T-helper 2 cell treated with Interferon-gamma antibody and Interleukin-4, amounts not matched to agents 5 μg/mL and 100 μg/mL, for 36 hours (primary cell): ENCODE data around the gene PTPRN2.
"Not testable (repeated sequence)": the region's sequence is repeated elsewhere in the genome, so short reads cannot be mapped to it uniquely, and the experiment has no call there.

Experiments
- DNase-seq: peaks from one replicate; pipeline ENCODE4 v3.0.0; 2021; ENCODE audit warnings: low spot score
- H3K27ac Mint-ChIP-seq: one replicate; pipeline ENCODE4 v1.8.0; 2021; ENCODE audit warnings: mild to moderate bottlenecking, mixed read lengths
- H3K27me3 Mint-ChIP-seq: one replicate; pipeline ENCODE4 v1.8.0; 2021; ENCODE audit warnings: low read depth, mixed read lengths
- H3K36me3 Mint-ChIP-seq: one replicate; pipeline ENCODE4 v1.8.0; 2021; ENCODE audit warnings: low read depth, mixed read lengths
- H3K4me1 Mint-ChIP-seq: one replicate; pipeline ENCODE4 v1.8.0; 2021; ENCODE audit warnings: low read depth, mixed read lengths
- H3K4me3 Mint-ChIP-seq: one replicate; pipeline ENCODE4 v1.8.0; 2022; ENCODE audit warnings: mild to moderate bottlenecking, moderate library complexity, mixed read lengths
- H3K9me3 Mint-ChIP-seq: one replicate; pipeline ENCODE4 v1.8.0; 2021; ENCODE audit warnings: mixed read lengths

The PTPRN2 gene

GRCh38 chr7:158391141-158391540 lies 196.5 kb downstream of the PTPRN2 start:
- no peaks in the 10 kb centered on the region for H3K27me3 Mint-ChIP-seq
- no peak overlapping the region for H3K27ac Mint-ChIP-seq
- no peaks in the 10 kb centered on the region for H3K9me3 Mint-ChIP-seq
- DNase-seq: no peak
- H3K4me1 Mint-ChIP-seq: no peaks in the 10 kb centered on the region
- no peaks in the 10 kb centered on the region for H3K36me3 Mint-ChIP-seq
- H3K4me3 Mint-ChIP-seq: no peak overlapping the region

DNA sequence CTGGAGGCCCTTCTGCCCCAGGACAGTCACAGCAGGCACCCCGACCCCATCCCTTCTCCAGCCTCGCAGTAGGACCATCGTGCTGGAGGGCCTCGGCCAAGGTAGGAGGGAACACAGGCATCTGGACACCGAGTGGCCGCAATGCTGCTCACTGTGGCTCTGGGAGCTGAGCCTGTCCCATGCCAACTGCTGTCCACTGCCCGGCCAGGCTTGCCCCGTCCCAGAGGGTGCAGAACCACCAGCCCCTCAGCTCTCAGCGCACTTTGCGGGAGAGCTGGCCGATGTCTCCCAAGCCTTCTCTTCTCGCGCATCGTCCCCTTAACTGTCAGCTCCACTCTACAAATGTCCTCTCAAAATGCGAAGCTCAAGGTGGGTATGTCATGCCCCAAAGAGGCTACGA lies 197.2 kb downstream of the PTPRN2 start:
- no peak overlapping the region for H3K4me3 Mint-ChIP-seq
- DNase-seq: no peak
- no peaks in the 10 kb centered on the region for H3K4me1 Mint-ChIP-seq
- no peaks in the 10 kb centered on the region for H3K27me3 Mint-ChIP-seq
- no peaks in the 10 kb centered on the region for H3K36me3 Mint-ChIP-seq
- no peak overlapping the region for H3K27ac Mint-ChIP-seq
- no peaks in the 10 kb centered on the region for H3K9me3 Mint-ChIP-seq

- Mint-ChIP-seq H3K27me3 (no peaks in the 10 kb centered on the region), H3K36me3 (no peaks in the 10 kb centered on the region), H3K4me3 (no peak overlapping the region), H3K27ac (no peak overlapping the region), H3K4me1 (no peaks in the 10 kb centered on the region), H3K9me3 (no peaks in the 10 kb centered on the region)
- no peak for DNase-seq
Measured at GRCh38 chr7:158389514-158390425, 197.9 kb downstream of the PTPRN2 start.

DNA sequence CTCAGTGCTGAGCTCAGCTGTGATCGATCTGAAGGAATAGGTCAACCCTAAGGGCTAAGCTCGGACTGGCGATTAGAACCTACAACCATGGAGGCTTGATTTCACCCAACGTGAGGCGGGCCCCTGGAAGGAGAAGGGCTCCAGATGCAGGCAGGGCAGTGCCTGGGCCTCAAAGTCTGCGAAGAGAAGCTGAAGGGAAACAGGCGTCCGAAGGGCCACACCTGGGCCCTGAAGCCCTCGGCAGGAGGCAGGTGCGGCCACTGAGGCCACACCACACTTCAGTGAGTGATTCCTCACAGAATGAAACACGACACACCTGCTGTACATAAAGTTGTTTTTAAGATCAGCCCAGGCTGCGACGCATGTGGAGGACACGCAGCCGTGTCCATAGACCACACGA lies 198.7 kb downstream of the PTPRN2 start:
- Mint-ChIP-seq H3K4me3 (no peak overlapping the region), H3K4me1 (no peaks in the 10 kb centered on the region), H3K36me3 (no peaks in the 10 kb centered on the region), H3K27ac (no peak overlapping the region), H3K9me3 (no peaks in the 10 kb centered on the region), H3K27me3 (no peaks in the 10 kb centered on the region)
- DNase-seq: no peak

GRCh38 chr7:158388072-158388471 lies 199.6 kb downstream of the PTPRN2 start:
- H3K4me3 Mint-ChIP-seq: no peak overlapping the region
- no peaks in the 10 kb centered on the region for H3K9me3 Mint-ChIP-seq

GRCh38 chr7:158387546-158387891 lies 200.1 kb downstream of the PTPRN2 start:
- Mint-ChIP-seq H3K36me3 (no peaks in the 10 kb centered on the region), H3K9me3 (no peaks in the 10 kb centered on the region), H3K27ac (no peak overlapping the region), H3K4me1 (no peaks in the 10 kb centered on the region), H3K4me3 (no peak overlapping the region), H3K27me3 (no peaks in the 10 kb centered on the region)
- no peak for DNase-seq

More at GRCh38 chr7:158388072-158388471, 199.6 kb downstream of the PTPRN2 start:
- Mint-ChIP-seq H3K27me3 (no peaks in the 10 kb centered on the region), H3K27ac (no peak overlapping the region), H3K4me1 (no peaks in the 10 kb centered on the region), H3K36me3 (no peaks in the 10 kb centered on the region)
- no peak for DNase-seq

GRCh38 chr7:158386866-158387545 lies 200.6 kb downstream of the PTPRN2 start:
- no peak for DNase-seq
- H3K27ac Mint-ChIP-seq: no peak overlapping the region
- H3K27me3 Mint-ChIP-seq: no peaks in the 10 kb centered on the region
- H3K4me3 Mint-ChIP-seq: no peak overlapping the region
- H3K4me1 Mint-ChIP-seq: no peaks in the 10 kb centered on the region
- no peaks in the 10 kb centered on the region for H3K36me3 Mint-ChIP-seq
- H3K9me3 Mint-ChIP-seq: no peaks in the 10 kb centered on the region

- Mint-ChIP-seq H3K4me1 (no peaks in the 10 kb centered on the region), H3K27ac (no peak overlapping the region), H3K4me3 (no peak overlapping the region), H3K27me3 (no peaks in the 10 kb centered on the region), H3K36me3 (no peaks in the 10 kb centered on the region), H3K9me3 (peaks cover 4% of the 10 kb centered on the region)
- no peak for DNase-seq
Measured at GRCh38 chr7:158386355-158386618, 201.3 kb downstream of the PTPRN2 start.

DNA sequence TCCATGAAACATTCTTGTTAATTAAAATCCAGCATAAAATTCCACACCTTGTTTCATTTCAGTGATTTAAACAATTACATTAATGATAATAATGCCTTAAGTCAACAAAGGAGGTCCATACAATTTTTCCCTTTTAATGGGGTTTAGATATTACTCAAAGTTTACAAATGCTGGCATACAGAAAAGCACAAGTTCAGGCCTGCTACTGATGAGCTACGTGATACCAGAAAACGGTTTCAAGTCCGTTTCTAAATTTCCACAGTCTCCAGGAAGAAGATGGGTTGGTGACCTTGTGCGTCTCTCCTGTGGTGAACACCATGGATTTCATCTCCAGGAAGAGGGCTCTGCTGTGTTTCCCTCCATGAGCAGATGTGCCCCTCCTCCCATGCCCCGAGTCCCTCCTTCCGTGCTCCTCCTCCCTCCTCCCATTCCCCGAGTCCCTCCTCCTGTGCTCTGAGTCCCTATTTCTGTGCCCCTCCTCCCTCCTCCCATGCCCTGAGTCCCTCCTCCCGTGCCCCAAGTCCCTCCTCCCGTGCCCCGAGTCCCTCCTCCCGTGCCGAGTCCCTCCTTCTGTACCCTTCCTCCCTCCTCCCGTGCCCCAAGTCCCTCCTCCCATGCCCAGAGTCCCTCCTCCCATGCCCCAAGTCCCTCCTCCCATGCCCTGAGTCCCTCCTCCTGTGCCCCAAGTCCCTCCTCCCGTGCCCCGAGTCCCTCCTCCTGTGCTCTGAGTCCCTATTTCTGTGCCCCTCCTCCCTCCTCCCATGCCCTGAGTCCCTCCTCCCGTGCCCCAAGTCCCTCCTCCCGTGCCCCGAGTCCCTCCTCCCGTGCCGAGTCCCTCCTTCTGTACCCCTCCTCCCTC lies 201.9 kb downstream of the PTPRN2 start:
- not testable (repeated sequence) for H3K27me3 Mint-ChIP-seq, H3K4me3 Mint-ChIP-seq, H3K36me3 Mint-ChIP-seq, H3K4me1 Mint-ChIP-seq, H3K9me3 Mint-ChIP-seq, DNase-seq, H3K27ac Mint-ChIP-seq

- Mint-ChIP-seq H3K4me1 (no peaks in the 10 kb centered on the region), H3K4me3 (no peak overlapping the region), H3K27ac (no peak overlapping the region), H3K9me3 (peaks cover 13% of the 10 kb centered on the region), H3K27me3 (no peaks in the 10 kb centered on the region), H3K36me3 (no peaks in the 10 kb centered on the region)
- no peak for DNase-seq
Measured at GRCh38 chr7:158384746-158385145, 202.9 kb downstream of the PTPRN2 start.

DNA sequence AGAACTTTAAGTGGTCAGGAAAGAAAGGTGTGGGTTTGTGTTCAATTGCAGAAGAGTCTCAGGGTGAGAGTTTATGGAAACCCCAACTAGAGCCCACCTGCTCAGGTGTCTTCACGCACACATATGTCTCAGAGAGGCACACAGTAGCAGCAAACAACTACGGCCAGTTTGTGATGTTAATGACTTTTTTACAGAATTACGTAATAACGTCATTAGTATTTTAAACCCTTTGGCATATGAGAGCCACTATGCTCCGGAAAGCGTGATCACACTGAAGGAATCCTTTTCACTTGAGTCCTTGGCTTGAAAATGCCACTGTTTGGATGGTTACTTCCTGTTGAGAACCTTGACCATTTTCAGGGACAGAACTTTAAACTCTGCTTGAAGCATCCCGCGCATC lies 204.0 kb downstream of the PTPRN2 start:
- H3K4me3 Mint-ChIP-seq: no peak overlapping the region
- DNase-seq: no peak
- no peaks in the 10 kb centered on the region for H3K27me3 Mint-ChIP-seq
- H3K27ac Mint-ChIP-seq: no peak overlapping the region
- no peaks in the 10 kb centered on the region for H3K4me1 Mint-ChIP-seq
- no peaks in the 10 kb centered on the region for H3K36me3 Mint-ChIP-seq
- H3K9me3 Mint-ChIP-seq: peaks cover 19% of the 10 kb centered on the region

- Mint-ChIP-seq H3K9me3 (peaks cover 19% of the 10 kb centered on the region), H3K4me3 (no peak overlapping the region), H3K27ac (no peak overlapping the region), H3K4me1 (no peaks in the 10 kb centered on the region), H3K27me3 (no peaks in the 10 kb centered on the region), H3K36me3 (no peaks in the 10 kb centered on the region)
- no peak for DNase-seq
Measured at GRCh38 chr7:158382363-158383254, 205.0 kb downstream of the PTPRN2 start.

GRCh38 chr7:158381956-158382355 lies 205.7 kb downstream of the PTPRN2 start:
- no peaks in the 10 kb centered on the region for H3K36me3 Mint-ChIP-seq
- no peaks in the 10 kb centered on the region for H3K27me3 Mint-ChIP-seq
- DNase-seq: no peak
- no peak overlapping the region for H3K27ac Mint-ChIP-seq
- H3K4me3 Mint-ChIP-seq: no peak overlapping the region
- H3K4me1 Mint-ChIP-seq: no peaks in the 10 kb centered on the region
- H3K9me3 Mint-ChIP-seq: peaks cover 19% of the 10 kb centered on the region
